RKO (cell line): ENCODE data around the gene ITGAE.

Experiments used
- DNase-seq: peaks from one replicate; pipeline ENCODE4 v3.0.0-alpha.2; 2016; ENCODE audit warnings: low spot score

Gene ITGAE

GRCh38 chr17:3693829-3694231 lies 107.2 kb downstream of the ITGAE start:
- DNase-seq = no peak

DNA sequence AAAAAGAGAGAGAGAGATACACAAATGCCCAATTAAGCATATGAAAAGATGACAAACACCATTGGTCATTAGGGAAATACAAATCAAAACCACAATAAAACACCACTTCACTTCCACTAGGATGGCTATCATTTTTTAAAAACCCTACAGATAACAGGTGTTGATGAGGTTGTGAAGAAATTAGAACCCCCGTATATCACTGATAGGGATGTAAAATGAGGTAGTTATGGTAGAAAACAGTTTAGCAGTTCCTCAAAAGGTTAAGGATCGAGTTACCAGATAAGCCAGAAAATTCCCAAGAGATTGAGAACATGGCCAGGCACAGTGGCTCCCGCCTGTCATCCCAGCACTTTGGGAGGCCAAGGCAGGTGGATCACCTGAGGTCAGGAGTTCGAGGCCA lies 107.8 kb downstream of the ITGAE start:
- no peak for DNase-seq

DNA sequence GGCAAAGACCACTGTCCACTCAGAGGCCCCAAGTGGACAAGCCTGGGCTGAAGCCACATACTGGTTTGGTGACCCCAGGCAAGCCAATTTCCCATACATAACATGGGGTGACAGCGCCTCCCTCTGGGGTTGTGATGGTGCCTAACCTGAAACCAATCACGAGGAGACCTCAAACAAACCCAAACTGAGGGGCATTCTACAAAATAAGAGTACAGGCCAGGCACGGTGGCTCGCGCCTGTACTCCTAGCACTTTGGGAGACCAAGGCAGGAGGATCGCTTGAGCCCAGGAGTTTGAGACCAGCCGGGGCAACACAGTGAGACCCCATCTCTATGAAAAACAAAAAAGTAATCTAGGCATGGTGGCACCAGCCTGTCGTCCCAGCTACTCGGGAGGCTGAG lies 108.6 kb downstream of the ITGAE start:
- DNase-seq = no peak

DNA sequence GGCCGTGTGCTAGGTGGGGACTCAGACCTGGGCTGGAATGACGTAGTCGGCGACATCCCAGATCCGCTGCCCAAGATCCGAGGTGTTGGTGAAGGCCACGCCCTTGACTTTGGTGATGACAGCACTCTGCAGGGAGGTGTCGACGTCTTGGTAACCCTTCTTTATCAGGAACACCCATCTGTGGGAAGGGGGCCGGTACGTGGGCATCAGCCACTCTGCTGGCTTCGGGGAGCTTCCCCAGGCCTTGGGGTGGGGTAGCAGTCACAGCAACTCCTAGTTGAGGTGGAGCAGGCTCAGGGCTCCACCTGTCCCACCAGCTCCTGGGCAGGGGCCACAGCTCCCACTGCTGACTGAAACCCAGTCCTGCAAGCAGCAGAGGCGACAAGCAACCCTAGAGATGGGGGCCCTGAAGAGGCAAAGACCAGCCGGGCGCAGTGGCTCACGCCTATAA lies 109.3 kb downstream of the ITGAE start:
- no peak for DNase-seq

- no peak for DNase-seq
Observed at GRCh38 chr17:3690094-3690715, 110.8 kb downstream of the ITGAE start.

GRCh38 chr17:3689262-3690093 lies 111.5 kb downstream of the ITGAE start:
- no peak for DNase-seq

GRCh38 chr17:3688852-3689261 lies 112.1 kb downstream of the ITGAE start:
- DNase-seq = no peak

DNA sequence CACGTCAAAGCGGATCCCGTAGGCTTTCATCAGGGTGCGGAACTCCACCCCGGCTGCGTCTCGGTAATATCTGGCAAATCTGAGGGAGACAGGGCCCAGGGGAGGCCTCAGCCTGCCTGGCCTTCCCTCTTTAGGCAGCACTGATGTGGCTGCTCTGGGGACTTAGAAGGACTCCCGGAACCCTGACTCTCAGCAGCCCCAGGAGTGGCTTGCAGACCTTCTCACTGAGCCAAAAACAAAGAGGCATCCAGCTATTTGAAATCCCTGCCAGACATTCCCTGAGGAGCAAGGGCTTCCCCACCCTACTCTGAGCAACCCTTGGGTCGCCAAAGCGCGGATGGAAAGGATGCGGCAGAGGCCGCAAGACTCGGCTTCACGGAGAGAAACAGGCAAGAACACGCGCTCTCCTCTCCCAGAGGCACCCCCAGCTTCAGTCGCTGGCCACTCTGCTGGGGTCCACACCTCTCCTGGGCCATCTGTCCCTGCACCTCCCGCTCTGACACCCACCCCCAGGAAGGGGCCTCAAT lies 112.9 kb downstream of the ITGAE start:
- no peak for DNase-seq

- no peak for DNase-seq
Observed at GRCh38 chr17:3685174-3685573, 115.8 kb downstream of the ITGAE start.

DNA sequence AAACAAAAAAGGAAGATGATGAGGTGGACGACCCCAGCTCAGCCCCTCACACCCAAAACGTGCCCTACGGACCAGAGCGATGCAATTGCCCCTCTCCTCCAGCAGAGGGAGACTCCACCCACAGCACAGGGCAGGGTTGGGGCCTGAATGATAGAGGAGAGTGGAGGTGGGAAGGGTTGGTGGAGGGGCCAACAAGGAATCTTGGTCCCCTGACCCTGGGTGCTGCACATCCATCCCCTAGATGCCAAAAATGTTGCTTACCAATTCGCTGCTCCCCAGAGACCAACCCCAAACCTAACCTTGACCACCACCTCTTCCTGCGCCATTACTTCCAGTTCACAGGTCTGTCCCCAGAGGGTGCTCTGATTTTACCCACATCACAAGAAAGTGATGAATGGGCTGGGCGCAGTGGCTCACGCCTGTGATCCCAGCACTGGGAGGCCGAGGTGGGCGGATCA lies 117.9 kb downstream of the ITGAE start:
- peak; percentile 35 for DNase-seq

DNA sequence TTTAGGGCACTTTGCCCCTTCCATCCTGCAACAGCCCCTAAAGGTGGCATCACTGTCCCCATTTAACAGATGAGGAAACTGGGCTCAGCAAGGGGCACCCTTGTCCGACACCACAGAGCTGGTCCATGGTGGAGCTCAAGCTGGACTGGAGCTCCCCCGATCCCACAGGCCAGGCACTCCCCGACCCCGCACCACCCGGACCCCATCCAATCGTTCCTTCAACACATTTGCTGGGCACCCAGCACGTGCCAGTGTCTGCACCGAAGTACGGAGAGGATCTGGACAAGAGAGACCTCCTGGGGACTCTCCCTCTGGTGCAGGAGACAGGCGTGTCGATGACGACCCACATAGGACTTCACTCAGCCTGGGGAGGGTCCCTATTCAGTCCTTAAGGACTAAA lies 119.0 kb downstream of the ITGAE start:
- DNase-seq = no peak

DNA sequence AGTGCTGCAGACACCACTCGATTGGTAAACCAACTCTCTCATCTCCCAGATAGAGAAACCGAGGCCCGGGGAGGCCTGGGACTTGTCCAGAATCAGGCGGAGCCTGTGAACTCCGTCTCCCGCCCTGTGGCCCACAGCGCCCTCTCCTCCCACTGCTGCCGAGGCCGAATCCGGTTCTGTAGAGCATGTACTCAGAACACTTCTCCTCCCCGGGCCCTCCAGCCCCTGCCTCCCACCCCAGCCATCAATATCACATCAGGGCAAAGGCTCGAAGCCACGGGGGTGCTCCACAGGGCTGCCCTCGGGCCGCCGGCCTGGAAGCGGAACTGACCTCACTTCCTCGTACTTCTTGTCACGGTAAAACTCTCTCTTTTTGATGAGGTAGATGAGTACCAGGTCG lies 119.4 kb downstream of the ITGAE start:
- no peak for DNase-seq

GRCh38 chr17:3681057-3681456 lies 119.9 kb downstream of the ITGAE start:
- no peak for DNase-seq

DNA sequence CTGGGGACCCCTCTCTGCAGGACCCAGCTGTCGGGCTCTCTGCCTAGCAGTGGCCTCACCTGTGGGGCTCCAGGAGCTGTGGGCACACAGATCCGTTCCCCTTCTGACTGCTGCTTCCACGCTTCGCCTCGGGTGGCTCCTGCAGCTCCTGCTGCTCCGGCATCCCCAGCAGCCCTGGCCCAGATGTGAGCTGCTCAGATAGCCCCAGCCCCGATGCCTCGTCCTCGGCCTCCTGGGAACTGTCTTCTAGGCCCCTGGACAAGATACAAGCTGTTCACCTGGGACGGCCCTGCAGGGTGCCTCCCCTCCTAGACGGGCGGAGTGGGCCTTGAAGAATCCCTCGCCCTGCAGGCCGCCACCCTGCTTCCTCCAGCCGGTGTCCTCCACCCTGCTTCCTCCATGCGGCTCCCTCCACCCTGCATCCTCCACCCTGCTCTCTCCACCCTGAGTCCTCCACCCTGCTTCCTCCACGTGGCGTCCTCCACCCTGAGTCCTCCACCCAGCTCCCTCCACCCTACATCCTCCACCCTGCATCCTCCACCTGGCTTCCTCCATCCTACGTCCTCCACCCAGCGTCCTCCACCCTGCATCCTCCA lies 121.4 kb downstream of the ITGAE start:
- no peak for DNase-seq

GRCh38 chr17:3678821-3679530 lies 122.0 kb downstream of the ITGAE start:
- no peak for DNase-seq

- no peak for DNase-seq
Observed at GRCh38 chr17:3678095-3678820, 122.7 kb downstream of the ITGAE start.

DNA sequence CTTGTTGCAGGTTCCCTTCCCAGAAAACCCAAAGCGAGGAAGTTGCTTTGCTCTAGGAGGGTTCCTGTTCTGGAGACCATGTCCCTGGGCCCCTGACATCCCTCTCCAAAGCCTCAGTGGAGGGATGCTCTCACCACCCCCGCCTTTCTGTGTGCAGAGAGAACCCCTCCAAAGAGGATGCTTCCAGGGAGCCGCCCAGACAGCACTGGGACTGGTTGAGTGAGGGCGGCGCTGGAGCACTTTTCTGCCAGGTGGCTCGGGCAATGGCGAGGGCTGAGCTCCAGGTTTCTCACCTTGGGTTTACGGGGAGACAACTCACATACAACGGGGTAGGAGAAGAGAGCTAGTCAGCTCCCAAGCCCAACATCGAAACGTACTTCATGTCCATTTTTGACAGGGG lies 125.1 kb downstream of the ITGAE start:
- DNase-seq = no peak

GRCh38 chr17:3672571-3672970 lies 128.4 kb downstream of the ITGAE start:
- DNase-seq = no peak

GRCh38 chr17:3669548-3669947 lies 131.4 kb downstream of the ITGAE start:
- peak; percentile 31 for DNase-seq

DNA sequence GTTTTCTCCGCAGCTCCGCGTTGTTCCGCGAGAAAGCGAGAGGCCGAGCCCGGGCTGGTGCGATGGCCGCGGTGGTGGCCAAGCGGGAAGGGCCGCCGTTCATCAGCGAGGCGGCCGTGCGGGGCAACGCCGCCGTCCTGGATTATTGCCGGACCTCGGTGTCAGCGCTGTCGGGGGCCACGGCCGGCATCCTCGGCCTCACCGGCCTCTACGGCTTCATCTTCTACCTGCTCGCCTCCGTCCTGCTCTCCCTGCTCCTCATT lies 132.0 kb downstream of the ITGAE start:
- DNase-seq = no peak

GRCh38 chr17:3668279-3669084 lies 132.5 kb downstream of the ITGAE start, which contains the start of the genes EMC6 and TAX1BP3:
TSS of gene EMC6 (plus strand) at chr17:3668812. CDS start at chr17:3669147, 335 bp downstream.
TSS of gene TAX1BP3 (minus strand) at chr17:3668578. CDS start at chr17:3668526, 52 bp downstream.
- peak; percentile 96 for DNase-seq
